Measurements from ENCODE around the gene PRAMEF13. TPM values are rescaled to one million over a fixed set of nuclear protein-coding genes. Genes with fewer than 3 reads are reported as not detected.
"Not testable (repeated sequence)": the region's sequence is repeated elsewhere in the genome, so short reads cannot be mapped to it uniquely, and the experiment has no call there.

The PRAMEF13 gene
- total and polyA plus RNA-seq, 2 of the 8 experiments (the other 6 are each of a cell fraction or from before 2014, with no cell fraction given), result not detected

GRCh38 chr1:13246554-13246871, 45.3 kb upstream of the PRAMEF13 start:
- H3K56ac ChIP-seq (replicated peaks; ENCODE audit: insufficient read length, low read depth, low read length); H3K79me2 ChIP-seq (ENCODE audit: control insufficient read depth in 1 of 2, insufficient read depth in 2 of 2, low read length in 2 of 2); DNase-seq (ENCODE audit: low read depth in 1 of 2, low spot score in 2 of 2); H2BK12ac ChIP-seq (ENCODE audit: low read depth, low read length); FAIRE-seq; H3K4me3 ChIP-seq (ENCODE audit: extremely low read depth in 1 of 4, insufficient read depth in 2 of 4, low read depth in 3 of 4, low read length in 4 of 4); H3K18ac ChIP-seq (ENCODE audit: extremely low read depth, low read length); H4K8ac ChIP-seq (ENCODE audit: extremely low read depth, insufficient read depth, low read length); CTCF ChIA-PET (ENCODE audit: partially characterized antibody); H3K4ac ChIP-seq (replicated peaks; ENCODE audit: insufficient read length, low read depth, low read length); H4K20me1 ChIP-seq (replicated peaks in 1 of 2; ENCODE audit: control insufficient read depth in 1 of 2, insufficient read depth in 2 of 2, low read length in 2 of 2); H3K23me2 ChIP-seq (ENCODE audit: low read depth, low read length); H3K23ac ChIP-seq (ENCODE audit: insufficient read length); H2BK120ac ChIP-seq (replicated peaks; ENCODE audit: low read depth, low read length); H3K27ac ChIP-seq (ENCODE audit: low read depth, low read length); H3K4me2 ChIP-seq (ENCODE audit: insufficient read depth in 1 of 2, low read depth in 2 of 2, low read length in 2 of 2); H3K27me3 ChIP-seq (replicated peaks in 1 of 4; ENCODE audit: control insufficient read depth in 3 of 4, extremely low read depth in 1 of 4, insufficient read depth in 3 of 4, low read length in 3 of 4); H4K5ac ChIP-seq (ENCODE audit: insufficient read length, low read depth, low read length); H3K4me1 ChIP-seq (replicated peaks in 1 of 4; ENCODE audit: control insufficient read depth in 3 of 4, insufficient read depth in 4 of 4, low read length in 3 of 4); H2AFZ ChIP-seq (ENCODE audit: low read length); H2BK15ac ChIP-seq (ENCODE audit: low read length); H3K14ac ChIP-seq (ENCODE audit: insufficient read length); H2BK20ac ChIP-seq (ENCODE audit: low read length); H2BK5ac ChIP-seq (ENCODE audit: low read depth, low read length); H3K79me1 ChIP-seq (ENCODE audit: low read depth, low read length); H2AK5ac ChIP-seq (ENCODE audit: low read depth, low read length); H3K36me3 ChIP-seq (ENCODE audit: control insufficient read depth in 2 of 4, insufficient read depth in 4 of 4, low read length in 3 of 4); H4K91ac ChIP-seq (replicated peaks; ENCODE audit: insufficient read length, low read length); POLR2A ChIA-PET (ENCODE audit: partially characterized antibody); H3K9ac ChIP-seq (replicated peaks in 1 of 4; ENCODE audit: extremely low read depth in 1 of 4, low read depth in 3 of 4, low read length in 3 of 4): not testable (repeated sequence)
- H3K9me3 ChIP-seq (ENCODE audit: insufficient read depth in 2 of 2, low read depth in 1 of 2, low read length in 1 of 2), result peaks cover 46 to 47% of the 10 kb centered on the region in 2 experiments
- WGBS, 2 experiments (ENCODE audit: extremely low coverage in 1 of 2, insufficient coverage in 1 of 2, insufficient read length in 1 of 2, insufficient replicate concordance in 2 of 2, low coverage in 1 of 2, low lambda C conversion rate in 2 of 2, missing lambda C conversion rate in 1 of 2), result 70% methylated on average over 2 of the region's 2 CpGs; no CpG with 5 or more reads in 1 of the 2 experiments

DNA sequence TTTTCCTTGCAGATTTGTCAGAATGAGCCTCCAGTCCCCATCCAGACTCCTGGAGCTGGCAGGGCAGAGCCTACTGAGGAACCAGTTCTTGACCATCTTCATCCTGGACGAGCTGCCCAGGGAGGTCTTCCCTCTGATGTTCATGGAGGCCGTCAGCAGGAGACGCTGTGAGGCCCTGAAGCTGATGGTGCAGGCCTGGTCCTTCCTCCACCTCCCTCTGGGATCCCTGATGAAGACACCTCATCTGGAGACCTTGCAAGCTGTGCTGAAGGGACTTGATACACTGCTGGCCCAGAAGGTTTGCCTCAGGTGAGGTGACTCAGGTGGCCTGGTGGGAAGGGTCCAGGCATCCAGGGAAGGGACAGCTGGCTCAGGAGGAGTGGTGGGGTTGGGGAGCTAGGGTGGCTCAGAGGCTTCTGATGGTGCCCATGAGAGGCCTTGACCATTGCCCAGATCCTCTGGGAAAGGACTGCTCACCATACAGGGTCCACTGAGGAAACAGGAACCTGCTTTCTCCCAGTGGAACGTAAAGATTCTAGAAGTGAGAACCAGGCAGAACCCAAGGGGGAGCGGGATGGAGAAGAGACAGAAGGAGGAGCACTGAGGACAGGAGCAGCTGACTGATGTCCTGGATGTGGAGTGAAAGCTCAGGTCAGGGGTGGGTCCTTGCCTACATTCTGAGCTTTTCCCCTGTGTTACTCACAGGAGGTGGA, 44.8 kb upstream of the PRAMEF13 start:
- H3K23me2 ChIP-seq (ENCODE audit: low read depth, low read length); H2BK20ac ChIP-seq (ENCODE audit: low read length); H3K27me3 ChIP-seq (replicated peaks in 1 of 4; ENCODE audit: control insufficient read depth in 3 of 4, extremely low read depth in 1 of 4, insufficient read depth in 3 of 4, low read length in 3 of 4); H2BK120ac ChIP-seq (replicated peaks; ENCODE audit: low read depth, low read length); H4K20me1 ChIP-seq (replicated peaks in 1 of 2; ENCODE audit: control insufficient read depth in 1 of 2, insufficient read depth in 2 of 2, low read length in 2 of 2); H2BK15ac ChIP-seq (ENCODE audit: low read length); H3K27ac ChIP-seq (ENCODE audit: low read depth, low read length); H3K79me2 ChIP-seq (ENCODE audit: control insufficient read depth in 1 of 2, insufficient read depth in 2 of 2, low read length in 2 of 2); H3K4me2 ChIP-seq (ENCODE audit: insufficient read depth in 1 of 2, low read depth in 2 of 2, low read length in 2 of 2); H3K36me3 ChIP-seq (ENCODE audit: control insufficient read depth in 2 of 4, insufficient read depth in 4 of 4, low read length in 3 of 4); H3K4ac ChIP-seq (replicated peaks; ENCODE audit: insufficient read length, low read depth, low read length); POLR2A ChIA-PET (ENCODE audit: partially characterized antibody); H3K9ac ChIP-seq (replicated peaks in 1 of 4; ENCODE audit: extremely low read depth in 1 of 4, low read depth in 3 of 4, low read length in 3 of 4); H4K8ac ChIP-seq (ENCODE audit: extremely low read depth, insufficient read depth, low read length); H3K14ac ChIP-seq (ENCODE audit: insufficient read length); H2BK5ac ChIP-seq (ENCODE audit: low read depth, low read length); FAIRE-seq; H3K4me1 ChIP-seq (replicated peaks in 1 of 4; ENCODE audit: control insufficient read depth in 3 of 4, insufficient read depth in 4 of 4, low read length in 3 of 4); DNase-seq (ENCODE audit: low read depth in 1 of 2, low spot score in 2 of 2); H2AFZ ChIP-seq (ENCODE audit: low read length); H4K5ac ChIP-seq (ENCODE audit: insufficient read length, low read depth, low read length); CTCF ChIA-PET (ENCODE audit: partially characterized antibody); H3K18ac ChIP-seq (ENCODE audit: extremely low read depth, low read length); H3K4me3 ChIP-seq (ENCODE audit: extremely low read depth in 1 of 4, insufficient read depth in 2 of 4, low read depth in 3 of 4, low read length in 4 of 4); H3K56ac ChIP-seq (replicated peaks; ENCODE audit: insufficient read length, low read depth, low read length); H3K79me1 ChIP-seq (ENCODE audit: low read depth, low read length); H3K23ac ChIP-seq (ENCODE audit: insufficient read length); H2BK12ac ChIP-seq (ENCODE audit: low read depth, low read length); H2AK5ac ChIP-seq (ENCODE audit: low read depth, low read length); H4K91ac ChIP-seq (replicated peaks; ENCODE audit: insufficient read length, low read length): not testable (repeated sequence)
- H3K9me3 ChIP-seq (ENCODE audit: insufficient read depth in 2 of 2, low read depth in 1 of 2, low read length in 1 of 2), result peaks cover 49 to 52% of the 10 kb centered on the region in 2 experiments
- 61% methylated on average over 5 of the region's 5 CpGs; no CpG with 5 or more reads in 1 of the 2 experiments for WGBS, 2 experiments (ENCODE audit: extremely low coverage in 1 of 2, insufficient coverage in 1 of 2, insufficient read length in 1 of 2, insufficient replicate concordance in 2 of 2, low coverage in 1 of 2, low lambda C conversion rate in 2 of 2, missing lambda C conversion rate in 1 of 2)

Data from H1 (cell line).